Tibial nerve (tissue), 4 donors: Measurements from ENCODE around the gene TOMM34.

Experiments used
- CTCF ChIP-seq, 5 experiments: fragments of 200-600 bp in 3 of 5; fragments of 450-650 bp in 2 of 5; sonication (generic) in 3 of 5; IDR thresholded peaks; one replicate each; pipeline ENCODE4 v1.5.1; 2016 to 2019; ENCODE audit warnings: antibody characterized with exemption in 5 of 5, mild to moderate bottlenecking in 3 of 5, moderate library complexity in 2 of 5
- EP300 ChIP-seq, 2 donors: sonication (generic); formaldehyde crosslinking; IDR thresholded peaks; one replicate each; pipeline ENCODE4 v1.6.1; 2017; ENCODE audit warnings: antibody characterized with exemption in 2 of 2, mild to moderate bottlenecking in 1 of 2
- POLR2A ChIP-seq, 2 donors: fragments of 450-650 bp; IDR thresholded peaks; one replicate each; pipeline ENCODE4 v1.6.1; 2017; ENCODE audit warnings: antibody characterized with exemption in 2 of 2, mild to moderate bottlenecking in 2 of 2, moderate library complexity in 2 of 2

GRCh38 chr20:44931911-44932310 lies 28.3 kb downstream of the TOMM34 start:
- TF ChIP-seq EP300 (IDR thresholded peaks at IDR 0.05) (no peak), CTCF (IDR thresholded peaks at IDR 0.05) (no peak), POLR2A (IDR thresholded peaks at IDR 0.05) (no peak)
